Astrocyte of the cerebellum (primary cell): ENCODE results near the gene AK8.

Experiments
- DNase-seq: peaks from one replicate; pipeline ENCODE4 v3.0.0-alpha.2; 2011; ENCODE audit warnings: low read depth
- H3K4me3 ChIP-seq: 2 replicates; pipeline ENCODE4 v1.5.1; 2011; ENCODE audit warnings: mild to moderate bottlenecking, low read depth, low read length, moderate library complexity
- CTCF ChIP-seq: IDR thresholded peaks from 2 replicates; pipeline ENCODE4 v1.5.1; 2012; ENCODE audit warnings: low read length, low read depth, moderate library complexity, mild to moderate bottlenecking; ENCODE audit errors: missing control alignments
- in situ Hi-C: cut with HindIII; loops from 2 replicates; pipeline ENCODE4 v1.10.0; 2017; ENCODE audit warnings: low sequenced_read_pairs

AK8 gene

GRCh38 chr9:132797861-132798659, 80.0 kb downstream of the AK8 start:
- no peak overlapping the region for H3K4me3 ChIP-seq
- no peak for TF ChIP-seq CTCF
- in situ Hi-C loops = no loop called here
- DNase-seq = no peak

- no peak for TF ChIP-seq CTCF
- no peak overlapping the region for H3K4me3 ChIP-seq
- in situ Hi-C loops = no loop called here
- DNase-seq = no peak
Measured at GRCh38 chr9:132795511-132796303, 82.4 kb downstream of the AK8 start.

GRCh38 chr9:132794730-132795380, 83.2 kb downstream of the AK8 start:
- no peak for TF ChIP-seq CTCF
- DNase-seq = no peak
- H3K4me3 ChIP-seq = no peak overlapping the region
- in situ Hi-C loops = no loop called here

- no peak overlapping the region for H3K4me3 ChIP-seq
- no peak for DNase-seq
- in situ Hi-C loops = no loop called here
- no peak for TF ChIP-seq CTCF
Measured at GRCh38 chr9:132793606-132794580, 84.2 kb downstream of the AK8 start.

GRCh38 chr9:132792547-132792946, 85.5 kb downstream of the AK8 start:
- no peak for TF ChIP-seq CTCF
- in situ Hi-C loops = no loop called here

GRCh38 chr9:132791699-132792240, 86.3 kb downstream of the AK8 start:
- no peak overlapping the region for H3K4me3 ChIP-seq
- in situ Hi-C loops = no loop called here
- DNase-seq = no peak
- no peak for TF ChIP-seq CTCF

More at GRCh38 chr9:132792547-132792946, 85.5 kb downstream of the AK8 start:
- H3K4me3 ChIP-seq = no peak overlapping the region
- no peak for DNase-seq
